ENCODE results near the gene AFP.

AFP gene

GRCh38 chr4:73438582-73439215 is 2.7 kb downstream of the AFP start:
- CTCF ChIA-PET, result no interaction called here
- POLR2A ChIA-PET, result no interaction called here
- DNase-seq (ENCODE audit: extremely low spot score), result no peak
- no peak for TF ChIP-seq FOXM1 (IDR thresholded peaks at IDR 0.05; ENCODE audit: borderline replicate concordance)
- no peak for TF ChIP-seq ARNT (IDR thresholded peaks at IDR 0.05)
- TF ChIP-seq FOXA1 (IDR thresholded peaks at IDR 0.05), result no peak
- no peak for TF ChIP-seq TARDBP (IDR thresholded peaks at IDR 0.05)
- no peak for TF ChIP-seq CTBP1 (IDR thresholded peaks at IDR 0.05; ENCODE audit: borderline replicate concordance)
- TF ChIP-seq NFRKB (IDR thresholded peaks at IDR 0.05), result no peak
- no peak for TF ChIP-seq ELF4 (IDR thresholded peaks at IDR 0.05)
- no peak for TF ChIP-seq PKNOX1 (IDR thresholded peaks at IDR 0.05)
- TF ChIP-seq L3MBTL2 (conservative IDR thresholded peaks at IDR 0.05), result no peak
- TF ChIP-seq HDGF (IDR thresholded peaks at IDR 0.05; ENCODE audit: borderline replicate concordance), result no peak
- TF ChIP-seq FOXK2 (IDR thresholded peaks at IDR 0.05), result no peak
- no peak for TF ChIP-seq SP1 (IDR thresholded peaks at IDR 0.05)
- TF ChIP-seq SUZ12 (IDR thresholded peaks at IDR 0.05), result no peak
- no peak for TF ChIP-seq ZNF384 (IDR thresholded peaks at IDR 0.05)
- no peak for TF ChIP-seq BHLHE40 (IDR thresholded peaks at IDR 0.05; ENCODE audit: borderline replicate concordance)
- TF ChIP-seq LEF1 (IDR thresholded peaks at IDR 0.05; ENCODE audit: borderline replicate concordance), result no peak

DNA sequence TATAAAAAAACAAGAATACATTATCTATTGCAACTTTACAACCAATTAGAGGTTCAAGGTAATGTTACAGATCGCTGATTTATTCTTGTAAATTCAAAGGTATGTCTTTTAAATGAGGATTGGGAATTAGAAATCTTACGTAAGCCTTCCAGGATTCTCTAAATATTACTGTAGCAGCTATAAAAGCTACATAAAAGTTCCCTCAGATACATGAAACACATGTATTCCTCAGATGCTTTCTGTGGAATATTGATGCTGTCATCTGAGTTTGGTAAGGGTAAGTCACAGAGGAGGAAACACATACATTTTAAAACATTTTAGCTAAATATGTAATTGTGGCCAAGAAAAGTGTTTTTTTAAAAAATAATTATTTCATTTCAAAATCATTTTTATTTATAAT is 3.4 kb downstream of the AFP start:
- DNase-seq (ENCODE audit: extremely low spot score), result no peak
- CTCF ChIA-PET, result no interaction called here
- TF ChIP-seq FOXK2 (IDR thresholded peaks at IDR 0.05) (no peak), NFRKB (IDR thresholded peaks at IDR 0.05) (no peak), PKNOX1 (IDR thresholded peaks at IDR 0.05) (no peak), FOXM1 (IDR thresholded peaks at IDR 0.05; ENCODE audit: borderline replicate concordance) (no peak), LEF1 (IDR thresholded peaks at IDR 0.05; ENCODE audit: borderline replicate concordance) (no peak), L3MBTL2 (conservative IDR thresholded peaks at IDR 0.05) (no peak), ARNT (IDR thresholded peaks at IDR 0.05) (no peak)
- POLR2A ChIA-PET, result no interaction called here

- CTCF ChIA-PET, result no interaction called here
- no peak for TF ChIP-seq TARDBP (IDR thresholded peaks at IDR 0.05)
- TF ChIP-seq SUZ12 (IDR thresholded peaks at IDR 0.05), result no peak
- TF ChIP-seq LEF1 (IDR thresholded peaks at IDR 0.05; ENCODE audit: borderline replicate concordance), result no peak
- no peak for TF ChIP-seq CTBP1 (IDR thresholded peaks at IDR 0.05; ENCODE audit: borderline replicate concordance)
- no peak for TF ChIP-seq FOXK2 (IDR thresholded peaks at IDR 0.05)
- no peak for TF ChIP-seq ARNT (IDR thresholded peaks at IDR 0.05)
- TF ChIP-seq ELF4 (IDR thresholded peaks at IDR 0.05), result no peak
- no peak for TF ChIP-seq NFRKB (IDR thresholded peaks at IDR 0.05)
- TF ChIP-seq L3MBTL2 (conservative IDR thresholded peaks at IDR 0.05), result no peak
- TF ChIP-seq FOXM1 (IDR thresholded peaks at IDR 0.05; ENCODE audit: borderline replicate concordance), result no peak
- no peak for TF ChIP-seq ZNF384 (IDR thresholded peaks at IDR 0.05)
- TF ChIP-seq HDGF (IDR thresholded peaks at IDR 0.05; ENCODE audit: borderline replicate concordance), result no peak
- no peak for TF ChIP-seq PKNOX1 (IDR thresholded peaks at IDR 0.05)
- no peak for TF ChIP-seq SP1 (IDR thresholded peaks at IDR 0.05)
- no peak for TF ChIP-seq BHLHE40 (IDR thresholded peaks at IDR 0.05; ENCODE audit: borderline replicate concordance)
- TF ChIP-seq FOXA1 (IDR thresholded peaks at IDR 0.05), result no peak
Observed at GRCh38 chr4:73439991-73440390, 4.0 kb downstream of the AFP start.

DNA sequence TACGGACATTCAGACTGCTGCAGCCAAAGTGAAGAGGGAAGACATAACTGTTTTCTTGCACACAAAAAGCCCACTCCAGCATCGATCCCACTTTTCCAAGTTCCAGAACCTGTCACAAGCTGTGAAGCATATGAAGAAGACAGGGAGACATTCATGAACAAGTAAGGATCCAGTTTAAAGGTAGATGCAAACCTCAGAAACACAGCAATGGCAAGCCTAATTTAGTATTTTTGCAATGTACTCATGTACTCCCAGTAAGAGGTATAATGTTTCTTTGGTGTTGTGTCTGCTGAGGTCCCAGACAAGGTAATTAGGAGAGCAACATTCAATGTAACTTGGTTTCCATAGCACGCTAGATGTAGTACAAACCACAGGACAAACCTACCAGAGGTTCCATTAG is 4.6 kb downstream of the AFP start:
- no peak for DNase-seq (ENCODE audit: extremely low spot score)
- CTCF ChIA-PET, result no interaction called here
- TF ChIP-seq FOXM1 (IDR thresholded peaks at IDR 0.05; ENCODE audit: borderline replicate concordance) (no peak), NFRKB (IDR thresholded peaks at IDR 0.05) (no peak), PKNOX1 (IDR thresholded peaks at IDR 0.05) (no peak), LEF1 (IDR thresholded peaks at IDR 0.05; ENCODE audit: borderline replicate concordance) (no peak)
- POLR2A ChIA-PET, result no interaction called here

More at GRCh38 chr4:73439991-73440390, 4.0 kb downstream of the AFP start:
- DNase-seq (ENCODE audit: extremely low spot score), result no peak
- POLR2A ChIA-PET, result no interaction called here

DNA sequence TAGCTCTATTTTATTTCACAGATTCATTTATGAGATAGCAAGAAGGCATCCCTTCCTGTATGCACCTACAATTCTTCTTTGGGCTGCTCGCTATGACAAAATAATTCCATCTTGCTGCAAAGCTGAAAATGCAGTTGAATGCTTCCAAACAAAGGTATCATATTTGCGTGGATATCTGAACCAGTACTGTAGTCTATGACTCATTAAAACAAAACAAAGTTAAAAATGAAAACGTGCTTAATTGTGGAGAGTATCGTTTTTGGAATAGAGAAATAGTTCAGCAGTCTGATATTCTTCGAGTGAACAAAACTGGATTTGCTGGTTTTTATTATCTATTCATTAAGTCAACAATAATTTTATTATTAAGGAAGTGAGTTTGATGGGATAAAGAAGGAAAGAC is 6.3 kb downstream of the AFP start:
- POLR2A ChIA-PET, result no interaction called here
- no peak for DNase-seq (ENCODE audit: extremely low spot score)
- CTCF ChIA-PET, result no interaction called here
- no peak for TF ChIP-seq L3MBTL2 (conservative IDR thresholded peaks at IDR 0.05)
- no peak for TF ChIP-seq NFRKB (IDR thresholded peaks at IDR 0.05)
- no peak for TF ChIP-seq FOXM1 (IDR thresholded peaks at IDR 0.05; ENCODE audit: borderline replicate concordance)
- TF ChIP-seq HDGF (IDR thresholded peaks at IDR 0.05; ENCODE audit: borderline replicate concordance), result no peak
- TF ChIP-seq PKNOX1 (IDR thresholded peaks at IDR 0.05), result no peak
- no peak for TF ChIP-seq ZNF384 (IDR thresholded peaks at IDR 0.05)
- TF ChIP-seq BHLHE40 (IDR thresholded peaks at IDR 0.05; ENCODE audit: borderline replicate concordance), result no peak
- no peak for TF ChIP-seq FOXK2 (IDR thresholded peaks at IDR 0.05)

All from HEK293T (cell line).